ENCODE data around the gene FREM1.

DNA sequence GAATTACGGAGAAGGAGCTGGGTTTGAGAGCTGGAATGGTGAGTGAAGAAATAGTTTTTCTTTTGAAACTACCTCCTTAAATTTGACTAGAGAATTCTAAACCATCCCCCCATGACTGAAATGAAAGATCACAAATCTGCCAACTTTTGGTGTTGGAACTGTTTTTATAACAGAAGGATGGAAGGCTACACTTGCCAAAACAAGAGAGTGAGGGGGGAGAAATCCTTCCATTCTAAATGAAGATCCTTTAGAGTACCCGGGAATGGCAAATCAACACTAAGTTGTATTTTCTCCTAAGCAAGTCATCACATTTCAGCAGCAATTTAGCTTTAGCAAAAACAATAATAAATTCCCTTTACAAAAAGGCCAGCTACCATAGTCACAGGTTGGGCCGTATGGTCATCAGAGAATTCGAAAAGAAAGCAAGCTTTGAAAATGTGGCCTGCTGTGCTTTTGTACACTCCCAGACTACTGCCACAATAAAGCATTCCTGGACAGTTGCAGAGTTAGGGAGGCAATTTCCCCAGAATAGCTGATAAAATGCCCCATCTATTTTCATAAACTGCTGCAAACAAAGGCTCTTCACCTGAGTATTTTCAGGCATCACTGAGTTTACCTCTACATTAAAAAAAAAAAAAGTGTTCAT lies 25.0 kb upstream of the FREM1 start:
- TF ChIP-seq, protein P1, sequence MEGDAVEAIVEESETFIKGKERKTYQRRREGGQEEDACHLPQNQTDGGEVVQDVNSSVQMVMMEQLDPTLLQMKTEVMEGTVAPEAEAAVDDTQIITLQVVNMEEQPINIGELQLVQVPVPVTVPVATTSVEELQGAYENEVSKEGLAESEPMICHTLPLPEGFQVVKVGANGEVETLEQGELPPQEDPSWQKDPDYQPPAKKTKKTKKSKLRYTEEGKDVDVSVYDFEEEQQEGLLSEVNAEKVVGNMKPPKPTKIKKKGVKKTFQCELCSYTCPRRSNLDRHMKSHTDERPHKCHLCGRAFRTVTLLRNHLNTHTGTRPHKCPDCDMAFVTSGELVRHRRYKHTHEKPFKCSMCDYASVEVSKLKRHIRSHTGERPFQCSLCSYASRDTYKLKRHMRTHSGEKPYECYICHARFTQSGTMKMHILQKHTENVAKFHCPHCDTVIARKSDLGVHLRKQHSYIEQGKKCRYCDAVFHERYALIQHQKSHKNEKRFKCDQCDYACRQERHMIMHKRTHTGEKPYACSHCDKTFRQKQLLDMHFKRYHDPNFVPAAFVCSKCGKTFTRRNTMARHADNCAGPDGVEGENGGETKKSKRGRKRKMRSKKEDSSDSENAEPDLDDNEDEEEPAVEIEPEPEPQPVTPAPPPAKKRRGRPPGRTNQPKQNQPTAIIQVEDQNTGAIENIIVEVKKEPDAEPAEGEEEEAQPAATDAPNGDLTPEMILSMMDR (IDR thresholded peaks at IDR 0.05 in 4 of 5, conservative IDR thresholded peaks at IDR 0.05 in 1 of 5) = no peak
- TF ChIP-seq POLR2A (IDR thresholded peaks at IDR 0.05) = no peak
